HG03575 (cell line): ENCODE data around the gene TNIK.

Source experiments
- ATAC-seq: cut with Tn5 transposase; IDR thresholded peaks from one replicate; pipeline ENCODE4 v1.9.1; 2021; ENCODE audit not compliant: unreplicated experiment, insufficient number of reproducible peaks, low FRiP score; ENCODE audit errors: extremely low read depth

Gene TNIK

GRCh38 chr3:171234298-171235010 lies 225.8 kb downstream of the TNIK start:
- no peak for ATAC-seq

DNA sequence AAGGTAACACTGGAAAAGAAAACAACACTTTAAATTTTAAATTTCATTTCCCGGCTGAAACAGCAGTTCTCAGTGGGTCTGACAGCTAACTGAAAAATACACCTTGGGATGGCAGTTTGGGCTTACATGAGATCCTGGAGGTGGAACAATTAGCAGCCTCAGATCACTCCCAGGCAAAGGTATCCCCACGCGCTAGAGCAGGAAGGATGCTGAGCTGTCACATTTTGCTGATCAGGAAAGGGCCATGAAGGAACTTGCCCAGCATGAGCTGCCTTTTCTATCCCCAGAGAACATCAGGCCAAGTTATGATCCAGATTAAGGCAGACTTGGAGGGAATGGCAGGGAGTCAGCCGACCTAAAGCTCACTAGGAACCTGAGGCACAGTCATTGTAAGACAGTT lies 228.8 kb downstream of the TNIK start:
- no peak for ATAC-seq

DNA sequence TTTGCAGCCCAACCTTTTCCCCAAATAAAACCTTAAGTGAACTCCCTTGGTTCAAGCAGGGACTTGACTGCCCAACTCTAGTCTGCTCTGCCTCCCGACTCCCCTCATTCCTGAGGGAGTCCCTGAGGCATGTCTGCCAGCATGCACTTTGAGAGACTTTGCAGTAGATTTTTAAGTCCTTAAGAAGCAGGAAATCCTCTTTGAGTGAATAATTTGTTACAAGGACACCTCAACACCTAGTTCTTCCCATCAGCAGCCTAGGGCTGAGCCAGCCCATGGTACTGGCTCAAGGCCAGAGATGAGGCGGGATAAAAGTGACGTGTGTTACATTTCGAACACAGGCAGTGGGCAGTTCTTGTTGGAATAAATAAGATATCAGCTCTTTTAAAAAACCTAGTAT lies 229.3 kb downstream of the TNIK start:
- ATAC-seq = no peak

DNA sequence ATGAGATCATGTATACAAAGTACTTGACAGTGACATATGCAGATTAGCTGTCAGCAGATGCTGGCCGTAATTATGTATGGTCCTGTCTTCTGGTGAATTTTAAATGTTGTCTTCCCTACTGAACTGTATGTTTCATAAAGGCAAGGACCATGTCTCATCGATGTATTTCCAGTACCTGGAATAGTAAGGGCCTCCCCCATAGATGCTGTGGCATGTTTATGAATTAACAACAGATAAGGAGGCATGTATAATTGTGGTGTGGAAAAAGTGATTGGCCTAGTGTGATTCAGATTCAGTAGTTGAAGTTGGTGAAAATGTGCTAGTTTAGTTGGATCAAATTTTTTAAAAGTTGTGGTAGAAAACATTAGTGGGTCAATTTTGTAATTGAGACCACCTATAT lies 231.0 kb downstream of the TNIK start:
- no peak for ATAC-seq

DNA sequence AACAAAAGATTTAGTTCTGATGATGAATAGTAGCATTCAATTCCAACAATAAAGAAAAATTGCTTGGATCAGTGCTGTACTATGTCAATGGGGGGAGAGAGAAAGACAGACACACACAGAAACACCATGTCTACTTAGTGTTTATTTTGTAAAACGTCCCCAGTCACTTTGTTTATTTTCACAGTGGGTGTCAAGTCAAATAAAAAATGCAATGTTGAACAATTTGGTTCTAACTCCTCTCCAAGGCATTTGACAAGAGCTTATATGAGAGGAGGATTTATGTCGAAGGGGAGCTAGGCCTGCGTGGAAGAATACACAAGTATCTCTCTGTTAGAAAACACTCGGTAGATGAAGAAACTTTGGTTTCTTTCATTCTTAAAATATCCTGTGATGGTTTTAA lies 232.0 kb downstream of the TNIK start:
- no peak for ATAC-seq

- no peak for ATAC-seq
Observed at GRCh38 chr3:171227828-171228227, 232.4 kb downstream of the TNIK start.

- ATAC-seq = no peak
Observed at GRCh38 chr3:171227359-171227758, 232.8 kb downstream of the TNIK start.

DNA sequence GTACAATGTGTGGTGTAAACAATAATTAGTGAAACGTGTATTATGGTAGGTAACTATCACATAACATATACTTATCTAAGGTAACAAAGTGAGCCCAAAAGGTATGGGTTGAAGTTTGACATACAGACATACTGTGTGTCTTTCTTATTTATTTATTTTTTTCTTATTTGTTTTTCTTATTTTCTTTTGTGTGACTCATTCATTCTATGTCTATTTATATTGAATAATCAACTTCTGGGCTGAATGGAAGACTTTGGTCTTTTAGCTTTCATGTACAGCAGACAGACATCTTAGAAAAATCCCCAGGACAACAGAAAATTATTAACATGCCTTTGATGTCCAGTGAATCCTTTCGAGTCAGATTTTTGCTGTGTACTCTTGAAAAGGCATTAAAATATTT lies 233.4 kb downstream of the TNIK start:
- ATAC-seq = no peak

- ATAC-seq = no peak
Observed at GRCh38 chr3:171225708-171226107, 234.5 kb downstream of the TNIK start.

DNA sequence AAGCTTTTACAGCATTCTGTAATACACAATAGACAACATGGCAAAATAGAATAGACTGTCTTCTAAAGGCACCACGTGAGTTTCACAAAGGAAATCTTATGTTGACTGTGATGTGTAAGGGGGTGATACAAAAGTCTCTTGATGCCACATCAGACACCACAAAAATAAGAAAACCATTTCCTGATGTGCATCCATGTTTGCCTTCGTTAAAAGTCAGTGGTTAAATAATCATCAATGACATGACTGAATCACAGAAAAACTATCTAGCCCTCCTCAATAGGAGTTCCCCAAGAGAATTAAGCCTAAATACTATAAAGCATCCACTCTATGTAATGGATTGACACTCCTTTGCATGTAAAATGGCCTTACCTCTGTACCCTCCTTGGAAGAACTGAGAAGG lies 235.0 kb downstream of the TNIK start:
- no peak for ATAC-seq

DNA sequence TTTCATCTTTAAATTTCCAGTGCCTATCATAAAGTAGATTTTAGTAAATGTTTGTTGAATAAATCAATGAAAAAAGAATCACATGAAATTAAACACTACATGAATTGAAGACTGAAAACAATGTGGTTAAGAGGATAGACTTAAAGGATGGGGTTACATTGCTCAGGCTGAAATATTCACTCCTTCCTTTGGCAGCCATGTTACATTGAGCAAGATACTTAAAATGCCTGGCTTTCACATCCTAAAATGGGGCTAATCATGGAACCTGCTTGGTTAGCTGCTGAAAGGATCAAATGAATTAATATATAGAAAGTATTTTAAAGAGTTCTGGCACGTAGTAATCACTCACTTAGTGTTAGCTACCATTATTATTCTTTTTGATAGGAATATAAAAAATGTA lies 236.8 kb downstream of the TNIK start:
- no peak for ATAC-seq

GRCh38 chr3:171222995-171223394 lies 237.2 kb downstream of the TNIK start:
- no peak for ATAC-seq

DNA sequence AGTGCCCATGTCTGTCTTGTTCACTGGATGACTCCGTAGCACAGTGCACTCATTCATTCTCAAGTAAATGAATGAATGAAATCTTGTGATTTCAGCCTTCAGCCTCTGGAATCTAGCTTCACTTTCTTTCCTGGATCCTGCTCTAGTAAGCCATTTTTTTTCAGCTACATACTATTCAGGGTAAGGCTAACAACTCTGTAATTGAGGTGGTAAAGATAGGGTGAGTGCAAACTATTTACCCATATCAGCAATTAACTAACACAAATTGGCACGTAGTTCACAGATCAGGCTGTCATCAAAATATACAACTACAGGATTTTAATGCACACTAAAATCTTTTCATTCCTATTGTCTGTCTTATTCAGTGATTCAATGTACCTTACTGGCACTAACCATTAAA lies 238.6 kb downstream of the TNIK start:
- no peak for ATAC-seq

DNA sequence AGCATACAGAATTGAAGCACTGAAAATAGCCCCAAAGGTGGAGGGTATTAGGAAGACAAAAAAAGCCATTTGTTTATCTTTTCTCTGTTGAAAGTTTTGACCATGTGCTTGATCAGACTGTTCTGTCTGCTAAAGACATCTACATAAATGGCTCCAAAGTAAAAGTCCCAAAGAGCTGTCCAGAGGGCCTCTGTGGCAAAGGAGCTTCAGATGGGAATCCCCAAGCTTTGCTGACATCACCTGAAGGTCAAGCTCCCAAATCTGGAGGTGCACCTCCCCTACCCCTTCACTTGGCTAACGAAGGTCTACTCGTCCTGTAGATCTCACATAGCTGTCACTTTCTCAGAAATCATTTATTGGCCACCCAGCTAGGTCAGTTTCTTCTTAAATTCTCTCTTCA lies 239.1 kb downstream of the TNIK start:
- no peak for ATAC-seq

- no peak for ATAC-seq
Observed at GRCh38 chr3:171219258-171219657, 240.9 kb downstream of the TNIK start.

DNA sequence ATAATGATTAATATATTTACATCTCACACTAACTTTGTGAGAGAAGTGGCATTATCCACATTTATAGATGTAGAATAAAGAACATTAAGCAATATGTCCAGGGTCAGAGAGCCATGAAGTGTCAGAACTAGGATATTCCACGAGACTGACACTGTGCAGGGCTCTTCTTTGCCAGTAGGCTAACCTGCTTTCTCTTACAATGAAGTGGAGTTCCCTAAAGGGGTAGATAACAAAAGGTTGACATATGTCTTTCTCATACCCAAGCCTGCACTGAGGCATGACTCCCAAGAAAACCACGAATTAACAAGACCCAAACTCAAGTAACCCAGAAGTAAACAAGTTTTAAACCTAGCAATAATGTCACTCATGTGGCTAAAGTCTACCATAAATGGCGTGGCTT lies 242.1 kb downstream of the TNIK start:
- no peak for ATAC-seq

DNA sequence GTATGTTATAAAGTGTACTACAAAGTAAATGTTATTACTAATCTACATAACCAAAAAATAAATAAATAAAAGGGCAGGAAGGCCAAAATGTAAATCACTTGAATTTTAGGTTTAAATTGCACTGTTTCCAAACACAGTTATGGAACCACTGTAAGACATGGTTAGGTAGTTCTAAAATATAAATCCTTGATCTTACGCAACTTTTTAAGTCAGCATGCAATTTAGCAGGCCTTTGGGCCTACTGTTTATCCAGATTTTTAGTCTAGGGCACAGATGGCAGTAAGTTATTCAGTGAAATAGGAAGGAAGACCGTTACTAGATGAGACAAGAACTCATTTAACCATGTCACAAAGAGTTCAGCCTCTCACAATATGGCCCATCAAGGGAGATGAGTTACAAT lies 246.3 kb downstream of the TNIK start:
- ATAC-seq = no peak

GRCh38 chr3:171213178-171213577 lies 247.0 kb downstream of the TNIK start:
- no peak for ATAC-seq

- no peak for ATAC-seq
Observed at GRCh38 chr3:171212648-171213047, 247.6 kb downstream of the TNIK start.

- peak; percentile 77 for ATAC-seq
Observed at GRCh38 chr3:171206283-171206682, 253.9 kb downstream of the TNIK start.

DNA sequence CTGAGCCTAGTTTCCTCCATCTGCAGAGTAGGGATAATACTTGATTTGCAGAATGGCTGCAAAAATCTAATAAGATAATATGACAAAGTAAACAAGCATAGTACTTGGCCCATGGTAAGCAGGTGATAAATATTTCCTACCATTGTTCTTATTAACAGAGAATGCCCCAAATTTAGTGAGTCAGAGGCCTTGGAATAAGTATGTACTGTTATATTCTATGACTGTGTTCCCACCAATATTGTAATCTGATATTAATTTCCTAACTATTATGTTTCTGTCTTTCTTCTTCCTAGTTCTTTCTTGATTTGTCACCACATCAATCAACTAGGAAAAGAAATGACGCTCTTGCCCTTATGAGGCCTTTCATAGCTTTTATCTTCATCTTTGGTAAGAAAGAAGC lies 255.3 kb downstream of the TNIK start:
- no peak for ATAC-seq
